ENCODE results near the gene INCA1.

The INCA1 gene

DNA sequence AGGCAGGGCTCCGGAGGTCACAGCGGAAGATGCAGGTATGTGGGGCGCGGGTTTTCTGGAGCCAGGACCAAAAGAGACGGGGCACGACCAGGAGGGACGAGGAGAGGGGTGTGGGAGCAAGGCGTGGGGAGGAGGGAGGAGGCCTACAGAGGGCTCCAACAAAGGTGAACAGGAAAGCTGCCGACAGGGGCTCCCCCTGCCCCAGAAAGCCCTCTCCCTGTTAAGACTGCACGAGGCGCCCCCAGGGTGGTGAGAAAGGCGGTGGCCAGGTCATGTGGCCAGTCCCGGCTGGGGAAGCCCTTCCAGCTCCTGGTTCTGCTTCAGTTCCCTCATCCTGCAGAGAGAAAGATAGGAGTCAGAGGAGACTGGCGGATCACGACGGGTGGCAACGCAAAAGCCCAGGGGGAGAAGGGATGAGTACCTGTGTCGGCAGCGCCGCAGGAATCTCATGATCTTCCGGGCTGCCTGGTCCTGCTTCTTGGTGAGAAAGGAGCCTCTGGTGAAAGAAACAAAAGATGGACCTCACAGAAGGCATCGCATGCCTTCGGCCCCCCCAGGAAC, 28.8 kb downstream of the INCA1 start:
- peaks cover 4% of the 10 kb centered on the region for H3K36me3 ChIP-seq (ENCODE audit: control insufficient read depth, low read depth, low read length)
- H3K9ac ChIP-seq (ENCODE audit: low read length) = peak overlapping the region; percentile 91
- H3K9me3 ChIP-seq (ENCODE audit: control insufficient read depth, low read depth, low read length) = no peaks in the 10 kb centered on the region
- peak overlapping the region; percentile 92 for H3K4me3 ChIP-seq (ENCODE audit: low read length)
- peak overlapping the region; percentile 81 for H3K27ac ChIP-seq (ENCODE audit: low read length)
- H3K27me3 ChIP-seq (ENCODE audit: control insufficient read depth, insufficient read depth, low read length) = peaks cover 18% of the 10 kb centered on the region
- peaks cover 17% of the 10 kb centered on the region for H3K4me1 ChIP-seq (ENCODE audit: control insufficient read depth, low read depth, low read length)

DNA sequence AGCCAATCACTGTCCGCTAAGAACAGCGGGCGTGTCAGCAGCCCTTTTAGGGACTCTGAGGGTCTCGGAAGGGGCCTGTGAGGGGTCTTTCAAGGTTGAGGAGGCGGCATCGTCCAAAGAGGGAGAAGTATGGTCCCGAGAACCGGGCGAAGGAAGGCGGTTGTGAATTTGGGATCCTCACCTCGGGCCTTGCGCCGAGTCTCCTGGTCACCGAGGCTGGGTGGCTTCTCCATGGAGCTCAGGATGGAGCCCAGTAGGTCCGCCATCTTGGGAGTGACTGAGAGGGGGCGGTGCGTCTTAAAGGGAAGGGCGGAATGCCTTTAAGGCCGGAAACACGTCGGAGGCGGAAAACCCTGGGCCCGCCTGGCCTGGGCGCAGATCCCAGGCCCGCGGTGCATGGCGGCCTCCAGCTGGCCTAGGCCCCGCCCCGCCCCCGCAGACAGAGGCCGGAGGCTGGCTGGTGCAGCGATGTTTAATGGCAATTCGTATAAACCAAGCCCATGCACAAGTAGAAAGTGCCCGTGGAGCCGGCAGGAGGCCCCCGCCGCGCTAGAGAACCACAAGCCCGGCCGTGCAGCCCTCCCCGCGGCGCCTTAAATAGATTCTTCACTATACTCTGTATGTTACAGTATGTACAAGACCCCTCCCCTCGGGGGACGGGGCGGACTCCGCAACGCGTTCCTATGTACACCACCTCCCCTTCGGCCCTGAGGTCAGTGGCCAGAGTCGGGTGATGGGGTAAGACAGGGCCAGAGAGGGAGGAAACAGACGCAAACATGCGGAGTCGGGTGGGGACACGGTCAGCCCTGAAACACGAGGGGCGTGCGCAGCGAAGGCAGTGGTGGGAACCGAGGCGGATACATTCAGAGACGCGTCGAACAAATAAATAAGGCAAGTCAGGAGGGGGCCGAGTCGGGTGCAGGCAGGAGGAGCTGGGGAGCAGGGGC, 29.5 kb downstream of the INCA1 start, which contains the start of gene SPAG7:
TSS of gene SPAG7 (minus strand) at position 279 of the 947 bp plus-strand sequence. CDS start at position 266, 13 bp downstream.
- Histone ChIP-seq H3K27ac (ENCODE audit: low read length) (peak within 1 kb of the TSS; percentile 89), H3K4me1 (ENCODE audit: control insufficient read depth, low read depth, low read length) (peaks cover 17% of the 10 kb centered on the region), H3K9me3 (ENCODE audit: control insufficient read depth, low read depth, low read length) (no peaks in the 10 kb centered on the region), H3K9ac (ENCODE audit: low read length) (peak within 1 kb of the TSS; percentile 91), H3K4me3 (ENCODE audit: low read length) (peak within 1 kb of the TSS; percentile 92), H3K36me3 (ENCODE audit: control insufficient read depth, low read depth, low read length) (peaks cover 4% of the 10 kb centered on the region), H3K27me3 (ENCODE audit: control insufficient read depth, insufficient read depth, low read length) (peaks cover 10% of the 10 kb centered on the region)

DNA sequence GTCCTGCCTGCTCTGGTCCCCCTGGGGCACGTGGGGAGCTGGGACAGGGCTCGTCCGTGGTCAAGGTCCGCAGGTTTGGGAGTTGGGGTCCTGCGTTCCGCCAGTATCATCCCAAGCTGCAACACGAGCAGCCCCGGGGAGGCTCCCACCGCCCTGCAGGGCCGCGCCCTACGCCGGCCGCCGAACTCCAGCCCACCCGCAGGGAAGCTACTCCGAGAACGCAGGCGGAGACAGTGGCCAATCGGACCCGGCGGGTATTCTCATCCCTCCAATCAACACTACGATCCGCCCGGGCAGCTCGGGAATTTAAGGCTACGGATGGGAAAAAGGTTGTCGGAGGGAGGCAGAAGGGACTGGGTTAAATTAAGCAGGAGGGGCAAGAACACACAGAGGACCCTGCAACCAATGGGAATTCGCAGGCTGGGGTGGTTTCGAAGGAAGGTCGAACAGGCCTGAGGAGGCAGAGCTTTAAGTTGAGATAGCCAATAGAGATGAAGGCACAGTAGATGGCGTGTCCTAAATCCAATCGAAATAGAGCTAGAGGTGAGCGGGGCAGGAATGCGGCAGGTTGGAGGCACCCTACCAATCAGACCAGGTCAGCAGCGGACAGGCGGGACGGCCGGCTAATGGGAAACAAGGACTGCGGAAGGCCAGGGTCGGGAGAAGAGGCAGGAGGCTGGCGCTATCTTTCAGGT, 30.3 kb downstream of the INCA1 start:
- Histone ChIP-seq H3K4me1 (ENCODE audit: control insufficient read depth, low read depth, low read length) (peaks cover 13% of the 10 kb centered on the region), H3K27ac (ENCODE audit: low read length) (peak overlapping the region; percentile 89), H3K36me3 (ENCODE audit: control insufficient read depth, low read depth, low read length) (peaks cover 4% of the 10 kb centered on the region), H3K9me3 (ENCODE audit: control insufficient read depth, low read depth, low read length) (no peaks in the 10 kb centered on the region), H3K4me3 (ENCODE audit: low read length) (peak overlapping the region; percentile 92), H3K27me3 (ENCODE audit: control insufficient read depth, insufficient read depth, low read length) (peaks cover 4% of the 10 kb centered on the region), H3K9ac (ENCODE audit: low read length) (peak overlapping the region; percentile 91)

DNA sequence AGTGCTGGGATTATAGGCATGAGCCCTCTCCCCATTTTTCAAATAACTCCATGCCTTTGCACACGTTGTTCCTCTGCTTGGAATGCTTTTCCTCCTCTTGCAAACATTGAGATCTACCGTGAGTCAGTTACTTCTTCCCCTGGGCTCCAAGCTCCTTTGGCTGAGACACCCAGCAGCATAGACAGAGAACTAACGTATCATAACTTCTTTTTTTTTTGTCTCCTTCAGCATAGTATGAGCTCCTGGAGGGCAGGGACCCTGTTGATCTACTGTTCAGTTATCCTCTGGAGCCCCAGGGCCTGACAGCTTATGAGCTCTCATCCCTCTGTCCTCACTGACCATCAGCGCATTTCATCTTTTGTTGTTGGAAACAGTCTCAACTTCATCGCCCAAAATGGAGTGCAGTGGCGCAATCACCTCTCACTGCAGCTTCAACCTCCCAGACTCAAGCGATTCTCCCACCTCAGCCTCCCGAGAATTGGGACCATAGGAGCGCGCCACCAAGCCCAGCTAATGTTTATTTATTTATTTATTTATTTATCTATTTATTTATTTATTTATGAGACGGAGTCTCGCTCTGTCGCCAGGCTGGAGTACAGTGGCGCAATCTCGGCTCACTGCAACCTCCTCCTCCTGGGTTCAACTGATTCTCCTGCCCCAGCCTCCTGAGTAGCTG, 31.9 kb downstream of the INCA1 start:
- H3K27me3 ChIP-seq (ENCODE audit: control insufficient read depth, insufficient read depth, low read length) = no peaks in the 10 kb centered on the region
- no peaks in the 10 kb centered on the region for H3K36me3 ChIP-seq (ENCODE audit: control insufficient read depth, low read depth, low read length)
- no peaks in the 10 kb centered on the region for H3K9me3 ChIP-seq (ENCODE audit: control insufficient read depth, low read depth, low read length)
- H3K9ac ChIP-seq (ENCODE audit: low read length) = no peak overlapping the region
- peaks cover 13% of the 10 kb centered on the region for H3K4me1 ChIP-seq (ENCODE audit: control insufficient read depth, low read depth, low read length)
- no peak overlapping the region for H3K4me3 ChIP-seq (ENCODE audit: low read length)
- H3K27ac ChIP-seq (ENCODE audit: low read length) = no peak overlapping the region

DNA sequence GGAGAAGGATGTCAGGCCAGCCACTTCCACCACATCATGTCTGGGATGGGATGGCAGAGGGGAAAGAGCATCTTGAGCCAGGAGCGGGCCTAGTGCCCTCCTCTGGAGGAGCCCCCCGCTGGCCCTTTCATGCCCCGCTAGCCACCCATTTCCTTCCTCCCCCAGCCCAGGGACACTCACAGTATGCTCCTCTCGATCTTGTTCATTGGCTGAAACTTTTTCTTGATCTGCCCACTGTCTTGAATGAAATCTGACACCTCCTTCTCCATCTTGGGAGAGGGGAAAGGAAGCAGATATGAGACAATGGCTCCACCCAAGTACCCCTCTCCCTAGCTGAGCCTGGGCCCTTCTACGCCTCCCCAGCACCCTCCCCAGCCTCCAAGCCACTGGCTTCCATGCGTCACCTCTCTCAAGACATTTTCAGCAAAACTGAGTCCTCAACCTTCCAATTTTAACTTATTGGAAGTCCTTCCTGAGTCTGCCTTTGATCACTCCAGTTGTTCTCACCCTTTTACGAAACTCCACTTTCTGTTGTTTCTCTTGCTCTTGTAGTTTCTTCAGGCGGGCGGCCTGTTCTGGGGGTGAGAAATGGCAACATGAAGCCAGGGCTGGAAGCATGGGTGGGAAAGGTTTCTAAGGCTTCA, 36.9 kb downstream of the INCA1 start:
- H3K27ac ChIP-seq (ENCODE audit: low read length) = no peak overlapping the region
- no peaks in the 10 kb centered on the region for H3K9me3 ChIP-seq (ENCODE audit: control insufficient read depth, low read depth, low read length)
- H3K36me3 ChIP-seq (ENCODE audit: control insufficient read depth, low read depth, low read length) = peaks cover 8% of the 10 kb centered on the region
- H3K9ac ChIP-seq (ENCODE audit: low read length) = no peak overlapping the region
- peaks cover 8% of the 10 kb centered on the region for H3K4me1 ChIP-seq (ENCODE audit: control insufficient read depth, low read depth, low read length)
- no peaks in the 10 kb centered on the region for H3K27me3 ChIP-seq (ENCODE audit: control insufficient read depth, insufficient read depth, low read length)
- no peak overlapping the region for H3K4me3 ChIP-seq (ENCODE audit: low read length)

DNA sequence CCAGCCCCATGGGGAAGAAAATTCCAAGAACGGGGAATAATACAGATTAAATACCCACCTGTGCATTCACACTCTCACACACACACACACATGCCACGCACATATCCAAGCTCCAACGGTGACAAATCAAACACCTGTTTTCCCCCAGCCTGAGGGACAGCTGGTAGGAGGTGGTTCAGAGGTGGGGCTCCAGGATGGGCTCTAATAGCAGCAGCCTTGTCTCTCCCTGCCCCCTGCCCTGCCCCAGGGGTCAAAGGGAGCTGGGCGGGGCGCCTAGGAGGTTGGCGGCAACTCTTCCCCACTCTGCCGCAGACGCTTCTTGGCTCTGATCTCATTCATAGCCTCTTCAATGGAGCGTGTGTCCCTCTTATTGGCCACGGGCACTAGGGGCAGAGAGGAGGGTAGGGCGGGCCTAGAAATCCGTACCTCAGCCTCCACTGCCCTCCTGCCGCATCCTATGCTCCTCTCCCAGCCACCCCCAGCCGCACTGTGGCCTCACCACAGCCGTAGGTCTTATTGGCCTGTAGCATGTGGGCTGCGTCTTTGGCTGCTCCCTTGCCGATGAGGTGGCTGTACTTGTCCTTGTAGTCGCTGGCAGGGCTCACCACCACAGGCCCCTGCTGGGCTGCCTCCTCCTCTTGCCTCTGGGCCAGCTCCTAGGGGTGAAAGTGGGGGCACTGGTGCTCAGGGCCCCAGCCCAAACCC, 37.9 kb downstream of the INCA1 start:
- no peak overlapping the region for H3K4me3 ChIP-seq (ENCODE audit: low read length)
- H3K9ac ChIP-seq (ENCODE audit: low read length) = no peak overlapping the region
- no peak overlapping the region for H3K27ac ChIP-seq (ENCODE audit: low read length)
- H3K36me3 ChIP-seq (ENCODE audit: control insufficient read depth, low read depth, low read length) = peaks cover 8% of the 10 kb centered on the region
- no peaks in the 10 kb centered on the region for H3K27me3 ChIP-seq (ENCODE audit: control insufficient read depth, insufficient read depth, low read length)
- no peaks in the 10 kb centered on the region for H3K9me3 ChIP-seq (ENCODE audit: control insufficient read depth, low read depth, low read length)
- peaks cover 8% of the 10 kb centered on the region for H3K4me1 ChIP-seq (ENCODE audit: control insufficient read depth, low read depth, low read length)

DNA sequence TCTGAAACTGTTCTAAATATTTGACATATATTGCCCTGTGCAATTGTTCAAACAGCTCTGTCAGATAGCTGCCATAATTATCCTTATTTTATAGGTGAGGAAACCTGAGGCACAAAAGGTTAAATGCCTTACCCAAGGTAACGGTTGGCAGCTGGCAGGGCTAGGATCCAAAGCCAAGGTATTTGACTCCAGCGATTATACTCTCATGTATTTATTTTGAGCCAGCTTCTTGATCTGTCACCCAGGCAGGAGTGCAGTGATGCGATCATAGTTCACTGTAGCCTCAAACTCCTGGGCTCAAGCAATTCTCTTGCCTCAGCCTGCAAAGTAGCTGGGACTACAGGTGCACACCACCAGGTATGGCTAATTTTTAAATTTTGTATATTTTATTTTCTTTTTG, 39.2 kb downstream of the INCA1 start:
- Histone ChIP-seq H3K27me3 (ENCODE audit: control insufficient read depth, insufficient read depth, low read length) (no peaks in the 10 kb centered on the region), H3K27ac (ENCODE audit: low read length) (no peak overlapping the region), H3K4me3 (ENCODE audit: low read length) (no peak overlapping the region), H3K4me1 (ENCODE audit: control insufficient read depth, low read depth, low read length) (peaks cover 8% of the 10 kb centered on the region), H3K9me3 (ENCODE audit: control insufficient read depth, low read depth, low read length) (no peaks in the 10 kb centered on the region), H3K36me3 (ENCODE audit: control insufficient read depth, low read depth, low read length) (peaks cover 8% of the 10 kb centered on the region), H3K9ac (ENCODE audit: low read length) (no peak overlapping the region)

DNA sequence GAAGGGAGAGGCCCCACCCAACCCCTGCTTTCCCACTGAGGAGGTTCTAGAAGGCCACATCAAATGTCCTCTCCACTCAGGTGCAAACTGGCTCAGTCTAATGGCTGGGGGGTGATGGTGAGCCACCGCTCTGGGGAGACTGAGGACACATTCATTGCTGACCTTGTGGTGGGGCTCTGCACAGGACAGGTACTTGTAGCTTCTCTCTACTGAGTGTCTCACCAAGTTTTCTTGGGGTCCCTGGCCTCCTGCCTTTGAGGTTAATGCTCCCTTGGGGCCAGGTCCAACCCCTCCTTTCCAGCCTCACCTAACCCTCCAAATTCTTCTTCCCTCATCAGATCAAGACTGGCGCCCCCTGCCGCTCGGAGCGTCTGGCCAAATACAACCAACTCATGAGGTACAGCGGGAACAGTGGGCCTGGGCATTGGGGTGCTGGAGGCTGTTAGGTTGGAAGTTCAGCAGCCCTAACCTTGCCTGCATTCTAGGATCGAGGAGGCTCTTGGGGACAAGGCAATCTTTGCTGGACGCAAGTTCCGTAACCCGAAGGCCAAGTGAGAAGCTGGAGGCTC, 40.7 kb downstream of the INCA1 start:
- no peak overlapping the region for H3K4me3 ChIP-seq (ENCODE audit: low read length)

DNA sequence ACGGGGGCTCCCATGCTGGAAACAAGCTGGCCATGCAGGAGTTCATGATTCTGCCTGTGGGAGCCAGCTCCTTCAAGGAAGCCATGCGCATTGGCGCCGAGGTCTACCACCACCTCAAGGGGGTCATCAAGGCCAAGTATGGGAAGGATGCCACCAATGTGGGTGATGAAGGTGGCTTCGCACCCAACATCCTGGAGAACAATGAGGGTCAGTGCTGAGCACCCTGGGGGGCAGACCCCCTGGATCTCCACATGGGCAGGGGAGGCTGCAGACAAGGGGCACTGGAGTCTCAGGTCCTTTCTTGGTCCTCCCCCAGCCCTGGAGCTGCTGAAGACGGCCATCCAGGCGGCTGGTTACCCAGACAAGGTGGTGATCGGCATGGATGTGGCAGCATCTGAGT, 42.2 kb downstream of the INCA1 start:
- Histone ChIP-seq H3K9ac (ENCODE audit: low read length) (no peak overlapping the region), H3K27ac (ENCODE audit: low read length) (no peak overlapping the region), H3K9me3 (ENCODE audit: control insufficient read depth, low read depth, low read length) (no peaks in the 10 kb centered on the region), H3K4me1 (ENCODE audit: control insufficient read depth, low read depth, low read length) (peaks cover 15% of the 10 kb centered on the region), H3K4me3 (ENCODE audit: low read length) (no peak overlapping the region), H3K36me3 (ENCODE audit: control insufficient read depth, low read depth, low read length) (peaks cover 7% of the 10 kb centered on the region), H3K27me3 (ENCODE audit: control insufficient read depth, insufficient read depth, low read length) (no peaks in the 10 kb centered on the region)

More for the DNA sequence above, 40.7 kb downstream of the INCA1 start:
- Histone ChIP-seq H3K4me1 (ENCODE audit: control insufficient read depth, low read depth, low read length) (peaks cover 12% of the 10 kb centered on the region), H3K9me3 (ENCODE audit: control insufficient read depth, low read depth, low read length) (no peaks in the 10 kb centered on the region), H3K36me3 (ENCODE audit: control insufficient read depth, low read depth, low read length) (peaks cover 8% of the 10 kb centered on the region), H3K27me3 (ENCODE audit: control insufficient read depth, insufficient read depth, low read length) (no peaks in the 10 kb centered on the region), H3K27ac (ENCODE audit: low read length) (no peak overlapping the region), H3K9ac (ENCODE audit: low read length) (no peak overlapping the region)

DNA sequence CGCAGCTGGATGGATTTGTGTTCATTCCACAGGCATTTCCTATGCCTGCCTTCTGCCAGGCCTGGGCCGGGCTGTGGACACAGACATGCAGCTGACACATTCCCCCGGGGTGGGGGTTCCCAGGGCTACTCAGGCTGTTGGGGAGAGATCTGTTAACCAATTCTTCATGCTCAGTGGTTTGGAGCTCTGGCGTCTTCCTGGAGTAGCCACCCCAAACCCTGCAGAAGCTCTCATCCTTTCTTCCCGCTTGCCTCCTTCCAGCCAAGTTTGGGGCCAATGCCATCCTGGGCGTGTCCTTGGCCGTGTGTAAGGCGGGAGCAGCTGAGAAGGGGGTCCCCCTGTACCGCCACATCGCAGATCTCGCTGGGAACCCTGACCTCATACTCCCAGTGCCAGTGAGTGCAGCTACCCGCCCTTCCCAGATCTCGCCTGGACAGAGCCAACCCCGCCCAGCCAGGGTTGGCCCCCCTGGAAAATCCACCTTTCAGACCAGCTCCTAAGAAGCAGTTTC, 43.8 kb downstream of the INCA1 start:
- no peaks in the 10 kb centered on the region for H3K9me3 ChIP-seq (ENCODE audit: control insufficient read depth, low read depth, low read length)
- no peak overlapping the region for H3K27ac ChIP-seq (ENCODE audit: low read length)
- H3K36me3 ChIP-seq (ENCODE audit: control insufficient read depth, low read depth, low read length) = no peaks in the 10 kb centered on the region
- no peak overlapping the region for H3K4me3 ChIP-seq (ENCODE audit: low read length)
- H3K4me1 ChIP-seq (ENCODE audit: control insufficient read depth, low read depth, low read length) = peaks cover 10% of the 10 kb centered on the region
- no peaks in the 10 kb centered on the region for H3K27me3 ChIP-seq (ENCODE audit: control insufficient read depth, insufficient read depth, low read length)
- no peak overlapping the region for H3K9ac ChIP-seq (ENCODE audit: low read length)
